ENCODE measurements around the gene GDPGP1.
"Not testable (repeated sequence)": the region's sequence is repeated elsewhere in the genome, so short reads cannot be mapped to it uniquely, and the experiment has no call there.

The GDPGP1 gene

GRCh38 chr15:90264671-90265070, 30.7 kb downstream of the GDPGP1 start:
- DNase-seq = no peak

- DNase-seq = peak; percentile 91
Observed at GRCh38 chr15:90265271-90266060, 31.5 kb downstream of the GDPGP1 start, which contains the start of gene NGRN. Gene NGRN (plus strand): TSS chr15:90265672. CDS start chr15:90265713, 41 bp downstream.

GRCh38 chr15:90266061-90266431, 32.0 kb downstream of the GDPGP1 start:
- DNase-seq = peak; percentile 40

GRCh38 chr15:90266485-90266884, 32.5 kb downstream of the GDPGP1 start:
- peak; percentile 33 for DNase-seq

- DNase-seq = no peak
Observed at GRCh38 chr15:90268415-90268814, 34.4 kb downstream of the GDPGP1 start.

GRCh38 chr15:90270502-90271150, 36.6 kb downstream of the GDPGP1 start:
- no peak for DNase-seq

- DNase-seq = no peak
Observed at GRCh38 chr15:90271459-90272166, 37.6 kb downstream of the GDPGP1 start.

- not testable (repeated sequence) for DNase-seq
Observed at GRCh38 chr15:90278467-90278866, 44.5 kb downstream of the GDPGP1 start.

GRCh38 chr15:90280743-90281142, 46.7 kb downstream of the GDPGP1 start:
- DNase-seq = not testable (repeated sequence)

- not testable (repeated sequence) for DNase-seq
Observed at GRCh38 chr15:90281637-90282036, 47.6 kb downstream of the GDPGP1 start.

GRCh38 chr15:90286678-90287077, 52.7 kb downstream of the GDPGP1 start:
- peak; percentile 46 for DNase-seq

- no peak for DNase-seq
Observed at GRCh38 chr15:90287101-90287500, 53.1 kb downstream of the GDPGP1 start.

GRCh38 chr15:90287946-90288345, 53.9 kb downstream of the GDPGP1 start:
- no peak for DNase-seq

GRCh38 chr15:90291679-90292356, 57.8 kb downstream of the GDPGP1 start:
- DNase-seq = peak; percentile 19

- DNase-seq = peak; percentile 49
Observed at GRCh38 chr15:90293040-90293810, 59.2 kb downstream of the GDPGP1 start.

- no peak for DNase-seq
Observed at GRCh38 chr15:90294159-90294558, 60.1 kb downstream of the GDPGP1 start.

GRCh38 chr15:90294601-90295269, 60.7 kb downstream of the GDPGP1 start:
- no peak for DNase-seq

GRCh38 chr15:90295270-90295648, 61.2 kb downstream of the GDPGP1 start:
- DNase-seq = no peak
